ENCODE data around the gene NOD2.

GRCh38 chr16:50711862-50712559, 18.6 kb downstream of the NOD2 start:
- TF ChIP-seq POLR2A (IDR thresholded peaks at IDR 0.05) (no peak), POLR2AphosphoS5 (IDR thresholded peaks at IDR 0.05; ENCODE audit: insufficient read depth in 1 of 2, low read depth in 1 of 2) (no peak), CTCF (IDR thresholded peaks at IDR 0.05) (no peak)
